Stimulated activated CD8-positive, alpha-beta memory T cell treated with anti-CD3 and anti-CD28 coated beads, Interleukin-2, amount 100 ng/mL, for 1 hour (primary cell): ENCODE measurements around the gene CDKN1C.
"Not testable (repeated sequence)": the region's sequence is repeated elsewhere in the genome, so short reads cannot be mapped to it uniquely, and the experiment has no call there.

Source experiments
- DNase-seq, 2 donors: peaks; one replicate each; pipeline ENCODE4 v3.0.0-alpha.2; 2020; ENCODE audit warnings: low read depth in 2 of 2

CDKN1C gene

DNA sequence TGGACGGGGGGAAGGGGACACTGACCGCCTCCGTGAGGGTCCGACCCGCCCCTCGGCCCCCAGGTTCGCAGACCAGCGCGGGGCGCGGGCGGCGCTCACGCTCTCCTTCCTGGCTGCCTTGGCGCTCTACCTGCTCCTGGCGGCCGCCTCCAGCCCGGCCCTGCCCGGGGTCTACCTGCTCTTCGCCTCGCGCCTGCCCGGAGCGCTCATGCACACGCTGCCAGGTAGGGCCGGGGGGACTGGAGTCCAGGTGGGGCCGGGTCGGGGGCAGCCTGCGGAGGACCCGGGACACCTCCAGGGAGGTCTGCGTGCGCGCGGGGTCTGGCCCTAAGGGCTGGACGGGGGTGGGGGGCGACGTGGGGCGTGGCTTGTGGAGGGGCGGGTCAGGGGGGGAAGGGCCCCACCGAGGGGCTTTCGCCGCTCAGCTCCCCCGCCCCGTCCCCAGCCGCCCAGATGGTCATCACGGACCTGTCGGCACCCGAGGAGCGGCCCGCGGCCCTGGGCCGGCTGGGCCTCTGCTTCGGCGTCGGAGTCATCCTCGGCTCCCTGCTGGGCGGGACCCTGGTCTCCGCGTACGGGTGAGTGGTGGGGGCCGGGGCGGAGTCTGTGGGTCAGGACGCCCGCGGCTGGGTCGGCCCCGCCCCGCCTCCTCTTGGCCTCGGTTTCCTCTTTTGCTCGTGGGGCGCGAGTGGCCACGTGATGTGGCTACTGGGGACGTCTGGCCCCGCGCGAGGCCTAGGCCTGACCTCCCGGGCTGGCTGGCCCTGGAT lies 23.7 kb upstream of the CDKN1C start:
- no peak for DNase-seq

DNA sequence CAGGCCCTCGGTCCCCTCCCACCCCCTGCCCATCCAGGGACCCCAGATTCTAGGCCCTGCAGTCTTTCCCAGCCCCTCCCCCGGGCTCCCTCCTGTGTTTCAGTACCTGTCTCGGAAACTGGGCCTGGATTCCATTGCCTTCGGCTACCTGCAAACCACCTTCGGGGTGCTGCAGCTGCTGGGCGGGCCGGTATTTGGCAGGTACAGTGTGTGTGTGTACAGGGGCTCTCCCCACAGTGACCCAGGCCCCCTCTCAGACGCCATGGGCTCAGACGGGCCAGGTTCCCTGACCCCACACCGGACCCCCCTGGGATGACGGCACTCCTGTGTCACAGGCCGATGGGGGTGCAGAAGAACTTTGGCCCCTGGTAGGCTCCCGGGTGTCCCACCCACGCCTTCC lies 22.6 kb upstream of the CDKN1C start:
- DNase-seq: no peak

GRCh38 chr11:2905299-2905698 lies 19.7 kb upstream of the CDKN1C start:
- DNase-seq: not testable (repeated sequence)

DNA sequence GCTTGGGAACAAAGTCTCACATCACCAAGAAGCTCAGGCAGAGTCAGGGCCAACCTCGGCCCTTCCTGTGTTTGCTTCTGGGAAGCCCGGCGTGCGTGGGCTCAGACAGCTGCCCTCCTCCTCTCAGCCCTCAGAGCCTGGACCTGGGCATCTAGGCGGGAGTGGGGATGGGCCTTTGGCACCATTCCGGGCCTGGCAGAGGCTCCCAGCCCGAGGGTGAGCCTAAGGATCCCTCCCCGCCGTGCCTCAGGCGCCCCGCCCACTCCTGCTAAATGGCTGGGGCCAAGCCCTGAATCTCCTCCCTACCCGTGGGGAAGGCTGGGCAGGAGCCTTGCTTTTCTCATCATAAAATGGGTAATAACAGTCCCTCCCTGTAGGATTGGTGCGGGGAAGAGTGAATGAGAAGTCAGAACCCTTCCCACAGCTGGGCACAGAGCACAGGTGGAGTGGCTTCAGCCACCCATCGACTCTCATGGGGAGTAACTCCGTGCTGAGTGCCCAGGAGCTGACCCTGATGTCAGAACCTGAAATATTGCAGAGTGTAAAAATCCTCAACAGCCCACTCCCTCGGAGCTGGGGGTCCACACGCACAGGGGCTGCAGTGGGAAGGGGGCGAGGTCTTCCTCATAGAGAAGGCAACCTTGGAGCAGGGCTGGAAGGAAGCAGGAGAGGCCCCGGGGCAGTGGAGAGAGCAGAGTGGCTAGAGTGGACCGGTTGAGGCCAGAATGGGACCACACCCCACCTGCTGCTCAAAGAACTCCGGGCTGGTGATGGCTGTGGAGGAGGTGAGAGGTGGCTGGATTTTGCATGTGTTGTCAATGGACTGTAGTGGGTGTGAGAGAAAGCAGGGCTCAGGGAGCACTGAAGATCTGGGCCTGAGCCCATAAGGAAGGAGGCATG lies 18.8 kb upstream of the CDKN1C start:
- no peak for DNase-seq

DNA sequence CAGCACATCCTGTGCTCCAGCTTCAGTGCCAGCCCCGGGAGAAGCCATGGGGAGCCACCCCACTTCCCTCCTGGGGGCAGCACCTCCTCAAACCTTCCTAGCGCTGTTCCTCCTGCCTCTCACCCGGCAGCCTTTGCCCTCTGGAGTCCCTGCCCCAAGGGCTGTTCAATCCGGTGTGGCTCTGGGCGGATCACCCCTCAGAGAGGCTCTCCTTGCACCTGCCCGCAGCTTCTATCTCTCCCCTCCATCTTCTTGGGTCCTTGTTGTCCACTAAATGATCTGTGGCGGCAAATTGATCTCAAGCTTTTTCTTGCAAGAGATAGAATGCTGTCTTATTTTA lies 18.1 kb upstream of the CDKN1C start:
- no peak for DNase-seq

GRCh38 chr11:2902784-2903671 lies 17.5 kb upstream of the CDKN1C start:
- DNase-seq: no peak

DNA sequence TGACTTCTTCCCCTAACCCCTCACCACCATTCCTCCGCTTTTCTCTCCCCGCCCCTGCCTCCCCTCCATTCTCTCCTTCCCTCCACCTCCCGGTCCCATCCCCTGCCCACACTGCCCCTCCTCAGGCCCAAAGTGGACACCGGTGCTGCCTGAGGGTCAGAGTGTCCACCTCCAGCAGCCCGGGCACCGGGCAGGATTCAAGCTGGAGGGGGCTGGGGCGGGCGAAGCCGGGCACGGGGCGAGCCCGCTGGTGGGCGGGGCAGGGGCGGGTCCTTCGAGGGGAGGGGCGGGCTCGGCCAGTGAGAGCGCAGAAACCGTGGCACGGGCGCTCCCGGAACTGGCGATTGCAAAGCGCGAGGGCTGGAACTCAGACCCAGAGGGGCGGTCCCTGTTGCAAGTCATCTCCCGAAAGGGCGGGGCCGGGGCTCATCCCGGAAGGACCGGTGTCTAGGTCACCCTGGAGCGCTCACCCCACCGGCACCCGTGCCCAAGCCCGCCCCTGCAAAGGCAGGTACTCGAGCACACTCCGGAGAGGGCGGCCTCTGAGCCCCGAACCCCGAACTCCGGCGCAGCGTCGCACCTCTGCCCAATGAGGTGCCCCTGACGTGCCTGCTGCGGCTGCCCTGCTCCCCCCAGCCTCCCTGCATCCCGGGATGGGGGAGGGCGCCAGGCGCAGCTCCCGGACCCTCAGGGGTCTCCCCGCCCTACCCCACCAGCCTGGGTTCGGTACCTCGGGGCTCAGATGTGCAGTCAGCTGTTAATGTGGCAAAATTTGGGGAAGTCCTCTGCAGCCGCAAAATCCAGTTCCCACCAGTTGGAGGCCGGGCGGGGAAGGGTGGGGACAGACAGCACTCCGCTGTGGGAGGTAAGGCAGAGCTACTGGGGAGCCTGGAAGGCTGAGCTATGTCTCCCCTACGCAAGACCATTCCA lies 16.5 kb upstream of the CDKN1C start:
- DNase-seq: peak; percentile 72 to 81

DNA sequence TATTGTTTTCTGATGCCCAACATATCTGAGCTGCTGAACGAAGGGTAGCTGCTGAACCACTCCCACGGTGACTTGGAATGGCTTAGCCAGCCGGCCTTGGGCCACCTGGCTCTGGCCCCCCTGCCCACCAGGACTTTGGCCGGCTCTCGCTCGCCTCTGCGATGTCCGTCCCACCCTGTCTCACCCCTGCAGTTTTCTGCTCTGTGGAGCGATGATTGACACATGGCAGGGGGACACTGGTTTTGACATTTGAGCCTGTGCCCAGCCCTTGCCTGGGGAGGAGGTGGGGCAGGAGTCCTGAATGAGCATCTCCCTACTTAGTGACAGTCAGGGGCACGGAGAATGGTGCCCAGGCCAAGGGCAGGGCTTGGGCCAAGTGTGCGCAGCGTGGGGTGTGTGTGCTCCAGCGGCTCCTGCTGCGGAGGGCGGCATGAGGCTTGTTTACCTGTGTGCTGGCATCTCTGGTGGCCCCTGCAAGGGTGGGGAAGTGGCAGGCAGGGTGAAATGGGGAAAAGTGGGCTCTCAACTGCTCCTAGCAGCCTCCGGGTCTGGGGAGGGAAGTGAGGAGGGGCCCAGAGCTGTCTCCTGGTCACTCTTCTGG lies 15.7 kb upstream of the CDKN1C start:
- DNase-seq: no peak

DNA sequence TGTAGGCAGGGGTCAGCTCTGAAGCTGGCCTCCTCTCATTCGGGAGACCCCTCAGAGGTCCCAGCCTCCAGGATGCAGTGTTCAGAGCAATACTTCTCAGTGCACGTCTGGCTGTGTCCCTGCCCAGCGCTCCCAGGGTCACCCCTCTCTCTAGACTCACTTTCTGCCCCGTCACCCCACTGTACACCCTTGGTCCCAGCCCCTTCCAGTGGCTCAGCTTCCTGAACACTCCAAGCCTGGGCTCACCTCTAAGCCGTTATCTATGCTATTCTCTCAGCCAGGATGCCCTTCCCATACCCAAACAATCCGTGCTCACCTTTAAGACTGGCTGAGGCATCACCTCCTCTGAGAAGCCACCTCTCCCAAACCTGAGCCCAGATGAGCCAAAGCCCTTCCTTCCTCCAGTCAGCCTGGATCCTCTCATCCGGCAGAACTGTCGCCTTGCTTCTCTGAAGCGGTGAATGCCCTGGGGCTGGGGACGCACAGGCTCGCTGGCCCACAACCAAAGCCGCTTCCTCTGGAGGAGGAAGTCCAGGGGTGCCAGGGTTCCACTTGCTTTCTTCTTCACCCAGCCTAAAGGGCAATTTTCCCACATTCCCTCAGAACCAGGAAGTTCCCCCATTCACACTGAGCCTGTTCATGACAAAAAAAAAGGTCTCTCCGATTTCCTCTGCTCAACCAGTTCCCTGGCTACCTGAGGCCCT lies 13.7 kb upstream of the CDKN1C start:
- DNase-seq: no peak

- peak; percentile 43 to 50 for DNase-seq
Observed at GRCh38 chr11:2898366-2899079, 12.9 kb upstream of the CDKN1C start.

DNA sequence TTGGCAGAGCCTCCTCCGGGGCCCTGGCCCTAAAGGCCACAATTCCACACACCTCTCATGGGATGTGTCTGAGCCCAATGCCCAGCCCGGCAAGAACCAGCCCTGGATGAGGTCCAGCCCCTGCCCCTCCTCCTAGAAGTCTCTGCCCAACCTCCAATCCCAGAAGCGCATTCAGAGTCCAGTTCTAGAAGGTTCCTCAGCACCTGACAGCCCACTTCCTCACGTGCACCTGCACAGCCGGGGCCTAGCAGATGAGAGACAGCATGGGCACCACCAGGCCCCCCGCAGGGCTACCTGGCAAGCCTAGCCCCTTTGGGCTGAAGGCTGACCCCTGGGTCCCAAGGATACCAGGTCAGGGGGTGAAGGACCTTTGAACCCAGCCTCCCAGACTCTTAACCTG lies 11.5 kb upstream of the CDKN1C start:
- no peak for DNase-seq

DNA sequence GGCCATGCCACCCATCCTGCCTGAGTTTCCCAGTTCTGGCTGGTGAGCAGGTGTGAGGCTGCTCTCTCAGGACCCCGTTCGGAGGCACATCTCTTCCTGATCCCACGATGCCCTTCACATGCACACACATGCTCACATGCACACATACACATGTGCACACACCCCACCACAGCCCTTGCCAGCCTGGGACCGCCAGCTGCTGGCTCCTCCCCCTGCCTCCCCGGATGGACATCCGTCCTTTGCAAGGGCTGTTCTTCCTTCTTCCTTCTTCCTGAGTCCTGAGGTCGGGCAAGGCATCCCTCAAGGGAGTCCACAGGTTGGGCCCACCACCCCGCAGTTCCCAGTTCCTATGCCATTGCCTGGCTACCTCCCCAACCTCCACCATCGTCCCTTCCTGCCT lies 10.5 kb upstream of the CDKN1C start:
- DNase-seq: no peak

- DNase-seq: no peak
Observed at GRCh38 chr11:2893935-2894334, 8.4 kb upstream of the CDKN1C start.

GRCh38 chr11:2892967-2893528 lies 7.5 kb upstream of the CDKN1C start:
- no peak for DNase-seq

DNA sequence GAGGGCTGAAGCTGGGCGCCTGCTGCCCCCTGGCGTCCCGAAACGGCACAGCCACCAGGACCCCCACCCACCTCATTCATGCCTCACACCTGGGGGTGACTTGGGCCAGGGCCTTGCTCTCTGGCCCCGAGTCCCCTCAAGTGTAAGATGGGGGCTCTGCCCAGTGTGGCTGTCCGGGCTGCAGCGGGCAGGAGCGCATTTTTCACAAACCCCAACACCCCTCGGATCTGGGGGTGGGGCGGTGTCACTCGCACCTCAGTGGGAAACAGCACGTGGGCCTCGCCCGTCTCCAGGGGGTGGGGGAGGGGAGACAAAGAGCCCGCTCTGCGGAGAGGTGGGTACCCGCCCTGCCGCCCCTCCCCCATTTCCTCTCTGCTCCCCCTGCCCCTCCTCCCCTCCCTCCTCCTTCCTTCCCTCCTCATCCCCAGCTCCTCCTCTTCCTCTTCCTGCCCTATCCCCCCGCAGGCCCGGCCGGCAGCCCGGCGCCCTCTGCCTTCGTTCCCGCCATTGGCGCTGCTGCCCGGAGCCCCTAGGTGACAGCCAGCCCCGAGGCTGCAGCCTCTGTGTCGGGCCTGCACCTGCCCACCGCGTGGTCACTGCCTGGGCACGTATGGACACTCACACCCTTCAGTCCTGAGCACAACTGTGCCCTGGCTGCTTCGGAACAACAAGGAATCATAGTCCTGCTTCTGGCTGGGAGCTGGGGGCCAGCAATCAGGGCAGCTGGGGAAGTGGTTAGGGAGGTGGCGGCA lies 6.8 kb upstream of the CDKN1C start:
- no peak for DNase-seq

DNA sequence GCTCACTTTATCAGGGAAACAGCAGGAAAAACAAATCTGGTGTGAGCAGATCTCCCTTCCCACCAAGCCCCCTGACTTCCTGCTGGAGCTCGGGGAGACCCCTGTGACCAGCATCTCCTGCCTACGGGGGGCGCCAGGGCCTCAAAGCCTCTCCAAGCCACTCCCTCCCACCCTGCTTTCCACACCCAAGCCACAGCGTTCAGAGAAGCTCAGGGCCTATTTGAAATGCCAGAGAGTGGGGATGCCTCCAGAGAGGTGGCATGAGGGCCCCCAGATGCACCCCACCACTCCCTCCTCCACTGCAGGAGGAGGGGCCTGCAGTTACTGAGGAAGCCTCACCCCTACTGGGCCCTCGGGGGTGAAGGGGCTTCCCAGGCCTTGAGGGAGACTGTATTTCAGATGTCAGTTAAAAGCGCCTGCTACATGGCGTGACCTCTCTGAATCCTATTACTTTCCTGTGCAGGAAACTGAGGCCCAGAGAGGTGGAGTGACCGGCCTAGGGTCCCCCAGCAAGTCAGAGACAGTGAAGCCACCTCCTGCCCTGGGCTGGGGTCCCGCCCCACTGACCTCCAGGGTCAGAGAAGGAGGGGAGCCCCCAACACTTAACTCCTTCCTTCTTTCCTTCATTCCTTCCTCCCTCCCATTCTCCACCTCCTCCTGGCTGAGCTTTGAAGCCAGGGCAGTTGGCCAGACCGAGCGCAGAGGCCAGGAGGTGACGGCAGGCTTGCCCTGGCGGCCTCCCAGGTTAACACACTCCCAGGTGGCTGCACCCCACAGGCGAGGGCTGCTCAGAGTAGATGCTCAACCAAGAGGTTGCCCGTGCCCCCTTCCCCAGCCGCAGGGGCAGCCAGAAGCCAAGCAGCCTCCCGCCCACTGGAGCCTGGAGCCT lies 6.0 kb upstream of the CDKN1C start:
- no peak for DNase-seq
